Naive thymus-derived CD8-positive, alpha-beta T cell (primary cell): ENCODE data around the gene PCNX2. TPM values are rescaled to one million over a fixed set of nuclear protein-coding genes. Genes with fewer than 3 reads are reported as not detected.

ENCODE experiments used
- ATAC-seq, 2 donors: fragments of 150-1000 bp; cut with Tn5 transposase in 1 of 2; sonication (Bioruptor Pico), chemical (Tn5 transposase) in 1 of 2; 1 replicate in 1 of 2; 2 replicates in 1 of 2; pipeline ENCODE4 v1.10.0; 2021; ENCODE audit warnings: mild to moderate bottlenecking in 2 of 2, moderate library complexity in 2 of 2
- POLR2A ChIA-PET: fragments of 350-600 bp; sonication (Branson Sonifier 250); formaldehyde crosslinking; loops from one replicate; lab custom pipeline; 2021; ENCODE audit warnings: antibody characterized with exemption; lab: Charles Lee
- DNase-seq, 10 donors: peaks; one replicate each; pipeline versions ENCODE4 v3.0.0 to v3.0.0-alpha.2; 2020 to 2022
- H3K27ac Mint-ChIP-seq, 10 donors: one replicate each; pipeline ENCODE4 v1.8.0; 2020 to 2022; ENCODE audit warnings: mild to moderate bottlenecking in 10 of 10, mixed read lengths in 10 of 10, moderate library complexity in 4 of 10, inconsistent platforms in 1 of 10
- H3K27me3 Mint-ChIP-seq, 5 donors: one replicate each; pipeline ENCODE4 v1.8.0; 2021 to 2022; ENCODE audit warnings: mixed read lengths in 5 of 5
- H3K36me3 Mint-ChIP-seq, 3 donors: one replicate each; pipeline ENCODE4 v1.8.0; 2020 to 2022; ENCODE audit warnings: mixed read lengths in 3 of 3, mild to moderate bottlenecking in 2 of 3, inconsistent platforms in 1 of 3
- H3K4me1 Mint-ChIP-seq, 4 donors: one replicate each; pipeline ENCODE4 v1.8.0; 2021 to 2022; ENCODE audit warnings: mixed read lengths in 4 of 4
- H3K4me3 Mint-ChIP-seq, 10 donors: one replicate each; pipeline ENCODE4 v1.8.0; 2020 to 2022; ENCODE audit warnings: mild to moderate bottlenecking in 10 of 10, mixed read lengths in 10 of 10, moderate library complexity in 6 of 10, inconsistent platforms in 1 of 10
- H3K9me3 Mint-ChIP-seq, 9 donors: one replicate each; pipeline ENCODE4 v1.8.0; 2020 to 2022; ENCODE audit warnings: mixed read lengths in 9 of 9, mild to moderate bottlenecking in 3 of 9, inconsistent platforms in 1 of 9, moderate library complexity in 1 of 9
- polyA plus RNA-seq, 3 donors: library from polyadenylated mRNA; unstranded; fragments of 300-500 nt; fragmentation: Illumina TruSeq; gene quantifications; one replicate each; pipeline ENCODE4 v1.2.3, GENCODE V29; 2021
- total RNA-seq, 8 experiments: library from RNA in 2 of 8; stranded (reverse) in 2 of 8; gene quantifications; one replicate each; pipeline ENCODE4 v1.2.3 and lab custom pipeline; 2021 to 2026

The PCNX2 gene
- total and polyA plus RNA-seq, 5 experiments from 2014 or later = 2.2 to 54.8 (median 6.9) TPM

GRCh38 chr1:232998138-232998537 lies 297.4 kb downstream of the PCNX2 start:
- POLR2A ChIA-PET = no interaction called here
- ATAC-seq (no peak), DNase-seq (no peak)
- Mint-ChIP-seq H3K27ac (peak overlapping the region in 1 of 10 donors; percentile 37), H3K4me3 (no peak overlapping the region), H3K27me3 (no peaks in the 10 kb centered on the region), H3K4me1 (peaks cover 0 to 2% (median 0%) of the 10 kb centered on the region in 4 donors), H3K36me3 (peaks cover 50 to 86% (median 74%) of the 10 kb centered on the region in 3 donors), H3K9me3 (peaks cover 6 to 19% (median 12%) of the 10 kb centered on the region in 9 donors)

- Mint-ChIP-seq H3K27ac (no peak overlapping the region), H3K36me3 (peaks cover 54 to 95% (median 85%) of the 10 kb centered on the region in 3 donors), H3K9me3 (peaks cover 6 to 23% (median 12%) of the 10 kb centered on the region in 9 donors), H3K4me1 (peaks cover 0 to 7% (median 2%) of the 10 kb centered on the region in 4 donors), H3K27me3 (no peaks in the 10 kb centered on the region), H3K4me3 (no peak overlapping the region)
- POLR2A ChIA-PET = no interaction called here
- ATAC-seq = no peak
- DNase-seq = no peak
Measured at GRCh38 chr1:232996143-232996542, 299.4 kb downstream of the PCNX2 start.

- Mint-ChIP-seq H3K27ac (no peak overlapping the region), H3K4me1 (peaks cover 0 to 11% (median 3%) of the 10 kb centered on the region in 4 donors), H3K4me3 (no peak overlapping the region), H3K36me3 (peaks cover 49 to 91% (median 81%) of the 10 kb centered on the region in 3 donors), H3K9me3 (peaks cover 6 to 23% (median 12%) of the 10 kb centered on the region in 9 donors), H3K27me3 (no peaks in the 10 kb centered on the region)
- DNase-seq (no peak), ATAC-seq (no peak)
- POLR2A ChIA-PET = no interaction called here
Measured at GRCh38 chr1:232995189-232995588, 300.3 kb downstream of the PCNX2 start.

DNA sequence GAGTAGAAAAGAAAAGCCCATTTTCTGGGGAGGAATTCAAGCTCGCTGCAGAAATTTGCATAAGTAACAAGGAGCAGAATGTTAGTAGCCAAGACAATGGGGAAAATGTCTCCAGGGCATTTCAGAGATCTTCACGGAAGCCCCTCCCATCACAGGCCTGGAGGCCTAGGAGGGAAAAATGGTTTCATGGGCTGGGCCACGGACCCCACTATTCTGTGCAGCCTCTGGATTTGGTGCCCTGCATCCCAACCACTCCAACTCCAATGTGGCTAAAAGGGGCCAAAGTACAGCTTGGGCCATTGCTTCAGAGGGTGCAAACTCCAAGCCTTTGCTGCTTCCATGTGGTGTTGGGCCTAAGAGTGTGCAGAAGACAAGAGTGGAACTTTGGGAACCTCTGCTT lies 302.0 kb downstream of the PCNX2 start:
- H3K4me3 Mint-ChIP-seq = no peak overlapping the region
- POLR2A ChIA-PET = no interaction called here
- peaks cover 0 to 11% (median 3%) of the 10 kb centered on the region in 4 donors for H3K4me1 Mint-ChIP-seq
- peaks cover 6 to 23% (median 12%) of the 10 kb centered on the region in 9 donors for H3K9me3 Mint-ChIP-seq
- peaks cover 46 to 74% (median 66%) of the 10 kb centered on the region in 3 donors for H3K36me3 Mint-ChIP-seq
- H3K27ac Mint-ChIP-seq = no peak overlapping the region
- no peak for DNase-seq
- no peak for ATAC-seq
- H3K27me3 Mint-ChIP-seq = no peaks in the 10 kb centered on the region

- Mint-ChIP-seq H3K36me3 (peaks cover 38 to 61% (median 53%) of the 10 kb centered on the region in 3 donors), H3K4me1 (peaks cover 0 to 9% (median 3%) of the 10 kb centered on the region in 4 donors), H3K27me3 (no peaks in the 10 kb centered on the region), H3K4me3 (no peak overlapping the region), H3K9me3 (peaks cover 6 to 23% (median 12%) of the 10 kb centered on the region in 9 donors), H3K27ac (no peak overlapping the region)
- POLR2A ChIA-PET = no interaction called here
- DNase-seq (no peak), ATAC-seq (no peak)
Measured at GRCh38 chr1:232992227-232992626, 303.3 kb downstream of the PCNX2 start.

GRCh38 chr1:232991238-232991637 lies 304.3 kb downstream of the PCNX2 start:
- Mint-ChIP-seq H3K27me3 (no peaks in the 10 kb centered on the region), H3K4me1 (peaks cover 0 to 9% (median 3%) of the 10 kb centered on the region in 4 donors), H3K4me3 (no peak overlapping the region), H3K36me3 (peaks cover 29 to 51% (median 45%) of the 10 kb centered on the region in 3 donors), H3K27ac (peak overlapping the region in 2 of 10 donors; percentile 68 to 87), H3K9me3 (peaks cover 6 to 23% (median 11%) of the 10 kb centered on the region in 9 donors)
- POLR2A ChIA-PET = no interaction called here
- ATAC-seq (no peak), DNase-seq (no peak)

- Mint-ChIP-seq H3K27ac (peak overlapping the region in 2 of 10 donors; percentile 41 to 87), H3K9me3 (peaks cover 6 to 23% (median 11%) of the 10 kb centered on the region in 9 donors), H3K4me3 (no peak overlapping the region), H3K27me3 (no peaks in the 10 kb centered on the region), H3K4me1 (peaks cover 0 to 9% (median 3%) of the 10 kb centered on the region in 4 donors), H3K36me3 (peaks cover 28 to 44% (median 44%) of the 10 kb centered on the region in 3 donors)
- POLR2A ChIA-PET = no interaction called here
- DNase-seq = no peak
- ATAC-seq = no peak
Measured at GRCh38 chr1:232990176-232991128, 305.1 kb downstream of the PCNX2 start.

DNA sequence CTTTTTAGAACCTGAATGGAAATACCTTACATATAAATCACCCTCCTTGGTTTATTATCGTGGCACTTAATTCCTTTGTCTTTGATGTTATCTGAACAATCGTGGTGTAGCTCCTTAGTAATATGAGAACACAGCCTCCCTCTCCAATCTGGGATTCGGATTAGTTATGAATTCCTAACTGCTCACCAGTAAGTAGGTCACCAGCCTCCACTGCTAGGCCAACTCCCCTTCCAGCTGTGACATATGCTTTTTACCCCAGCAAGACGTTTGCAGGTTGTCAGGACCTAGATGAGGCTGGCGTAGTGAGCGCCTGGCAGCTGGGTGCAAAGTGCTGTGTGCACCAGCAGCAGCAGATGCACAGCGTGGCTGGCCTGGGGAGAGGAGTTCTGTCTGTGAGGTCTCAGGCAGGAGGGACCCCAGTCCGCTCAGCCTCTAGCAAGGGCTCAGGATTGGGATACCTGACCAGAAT lies 306.9 kb downstream of the PCNX2 start:
- Mint-ChIP-seq H3K36me3 (peaks cover 9 to 36% (median 34%) of the 10 kb centered on the region in 3 donors), H3K4me1 (peaks cover 0 to 13% (median 3%) of the 10 kb centered on the region in 4 donors), H3K4me3 (no peak overlapping the region), H3K27ac (peak overlapping the region in 2 of 10 donors; percentile 15 to 68), H3K9me3 (peaks cover 0 to 9% (median 3%) of the 10 kb centered on the region in 9 donors), H3K27me3 (no peaks in the 10 kb centered on the region)
- DNase-seq (no peak), ATAC-seq (no peak)
- POLR2A ChIA-PET = no interaction called here

- no peak for ATAC-seq
- Mint-ChIP-seq H3K4me3 (no peak overlapping the region), H3K36me3 (peaks cover under 1 to 28% (median 25%) of the 10 kb centered on the region in 3 donors)
Measured at GRCh38 chr1:232987774-232988140, 307.8 kb downstream of the PCNX2 start.

GRCh38 chr1:232987046-232987773 lies 308.3 kb downstream of the PCNX2 start:
- Mint-ChIP-seq H3K36me3 (peaks cover 0 to 24% (median 20%) of the 10 kb centered on the region in 3 donors), H3K9me3 (no peaks in the 10 kb centered on the region), H3K27me3 (no peaks in the 10 kb centered on the region), H3K27ac (peak overlapping the region in 1 of 10 donors; percentile 55), H3K4me3 (no peak overlapping the region), H3K4me1 (peaks cover 0 to 11% (median 3%) of the 10 kb centered on the region in 4 donors)
- no peak for DNase-seq
- no peak for ATAC-seq
- POLR2A ChIA-PET = no interaction called here

More at GRCh38 chr1:232987774-232988140, 307.8 kb downstream of the PCNX2 start:
- no peaks in the 10 kb centered on the region for H3K27me3 Mint-ChIP-seq
- no peak overlapping the region for H3K27ac Mint-ChIP-seq
- peaks cover 0 to 13% (median 3%) of the 10 kb centered on the region in 4 donors for H3K4me1 Mint-ChIP-seq
- POLR2A ChIA-PET = no interaction called here
- no peak for DNase-seq
- H3K9me3 Mint-ChIP-seq = peaks cover 0 to under 1% (median 0%) of the 10 kb centered on the region in 9 donors

- Mint-ChIP-seq H3K27me3 (no peaks in the 10 kb centered on the region), H3K4me1 (peaks cover 0 to 9% (median 2%) of the 10 kb centered on the region in 4 donors), H3K36me3 (peaks cover 0 to 19% (median 14%) of the 10 kb centered on the region in 3 donors), H3K4me3 (no peak overlapping the region), H3K9me3 (no peaks in the 10 kb centered on the region), H3K27ac (no peak overlapping the region)
- DNase-seq = no peak
- ATAC-seq = no peak
- POLR2A ChIA-PET = no interaction called here
Measured at GRCh38 chr1:232986527-232986922, 309.0 kb downstream of the PCNX2 start.

DNA sequence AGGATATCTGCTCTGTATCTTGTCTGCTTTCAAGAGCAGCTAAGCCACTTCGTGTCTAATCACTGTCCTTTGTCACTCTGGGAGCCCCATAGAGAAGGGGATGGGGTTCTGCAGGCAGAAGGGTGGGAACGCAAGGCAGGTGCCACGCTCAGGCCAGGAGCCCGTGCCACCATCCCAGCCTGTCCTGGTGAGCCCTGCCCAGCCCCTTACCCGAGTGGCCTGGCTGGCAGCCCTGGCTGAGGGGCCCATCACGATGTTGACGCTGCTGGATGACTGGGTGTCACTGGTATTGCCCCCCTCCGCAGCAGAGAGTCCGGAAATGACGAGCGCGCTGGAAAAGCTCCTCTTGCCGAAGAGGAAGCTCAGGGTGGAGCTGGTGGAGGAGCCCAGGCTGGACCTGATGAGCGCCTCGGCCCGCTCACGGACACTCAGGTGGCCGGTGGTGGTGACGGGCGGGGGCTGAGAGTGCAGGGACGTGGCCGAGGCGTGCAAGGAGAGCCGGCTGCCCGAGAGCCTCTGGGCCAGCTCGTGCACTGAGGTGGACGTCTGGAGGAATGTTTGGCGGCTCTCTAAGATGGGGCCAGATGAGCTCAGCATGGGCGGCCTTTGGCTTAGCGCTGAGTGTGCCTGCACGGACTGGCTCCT lies 309.5 kb downstream of the PCNX2 start:
- H3K4me3 Mint-ChIP-seq = no peak overlapping the region
- POLR2A ChIA-PET = no interaction called here
- H3K4me1 Mint-ChIP-seq = peaks cover 0 to 6% (median under 1%) of the 10 kb centered on the region in 4 donors
- ATAC-seq (no peak), DNase-seq (no peak)
- no peaks in the 10 kb centered on the region for H3K9me3 Mint-ChIP-seq
- H3K36me3 Mint-ChIP-seq = peaks cover 0 to 15% (median 9%) of the 10 kb centered on the region in 3 donors
- H3K27me3 Mint-ChIP-seq = no peaks in the 10 kb centered on the region
- H3K27ac Mint-ChIP-seq = peak overlapping the region in 1 of 10 donors; percentile 40
